Osteocyte (in vitro differentiated cells): ENCODE results near the gene TBX15. TPM values are rescaled to one million over a fixed set of nuclear protein-coding genes. Genes with fewer than 3 reads are reported as not detected.

ENCODE experiments used
- DNase-seq: peaks from one replicate; pipeline ENCODE4 v3.0.0; 2021; ENCODE audit warnings: mixed read lengths; ENCODE audit not compliant: unreplicated experiment; ENCODE audit errors: extremely low spot score
- H3K27ac Mint-ChIP-seq: one replicate; pipeline ENCODE4 v1.8.0; 2021; ENCODE audit warnings: mild to moderate bottlenecking, mixed read lengths; ENCODE audit not compliant: unreplicated experiment
- H3K27me3 Mint-ChIP-seq: one replicate; pipeline ENCODE4 v1.8.0; 2021; ENCODE audit warnings: mixed read lengths; ENCODE audit not compliant: unreplicated experiment
- H3K36me3 Mint-ChIP-seq: one replicate; pipeline ENCODE4 v1.8.0; 2021; ENCODE audit warnings: mixed read lengths; ENCODE audit not compliant: unreplicated experiment
- H3K4me1 Mint-ChIP-seq: one replicate; pipeline ENCODE4 v1.8.0; 2021; ENCODE audit warnings: mixed read lengths; ENCODE audit not compliant: unreplicated experiment
- H3K4me3 Mint-ChIP-seq: one replicate; pipeline ENCODE4 v1.8.0; 2021; ENCODE audit warnings: mild to moderate bottlenecking, moderate library complexity, mixed read lengths; ENCODE audit not compliant: unreplicated experiment
- H3K9me3 Mint-ChIP-seq: one replicate; pipeline ENCODE4 v1.8.0; 2021; ENCODE audit warnings: mixed read lengths; ENCODE audit not compliant: unreplicated experiment
- total RNA-seq: library from RNA; stranded (reverse); gene quantifications from 2 replicates; pipeline ENCODE4 v1.2.1, GENCODE V29; 2021
- TF ChIP-seq, protein P1 (sequence below): fragments of 200-600 bp; sonication (generic); IDR thresholded peaks from 2 replicates; pipeline ENCODE4 v1.5.0; 2021; ENCODE audit warnings: antibody characterized with exemption, mild to moderate bottlenecking, moderate library complexity

TBX15 gene
- total RNA-seq, 1 donor from 2014 or later, result 4.3 TPM

DNA sequence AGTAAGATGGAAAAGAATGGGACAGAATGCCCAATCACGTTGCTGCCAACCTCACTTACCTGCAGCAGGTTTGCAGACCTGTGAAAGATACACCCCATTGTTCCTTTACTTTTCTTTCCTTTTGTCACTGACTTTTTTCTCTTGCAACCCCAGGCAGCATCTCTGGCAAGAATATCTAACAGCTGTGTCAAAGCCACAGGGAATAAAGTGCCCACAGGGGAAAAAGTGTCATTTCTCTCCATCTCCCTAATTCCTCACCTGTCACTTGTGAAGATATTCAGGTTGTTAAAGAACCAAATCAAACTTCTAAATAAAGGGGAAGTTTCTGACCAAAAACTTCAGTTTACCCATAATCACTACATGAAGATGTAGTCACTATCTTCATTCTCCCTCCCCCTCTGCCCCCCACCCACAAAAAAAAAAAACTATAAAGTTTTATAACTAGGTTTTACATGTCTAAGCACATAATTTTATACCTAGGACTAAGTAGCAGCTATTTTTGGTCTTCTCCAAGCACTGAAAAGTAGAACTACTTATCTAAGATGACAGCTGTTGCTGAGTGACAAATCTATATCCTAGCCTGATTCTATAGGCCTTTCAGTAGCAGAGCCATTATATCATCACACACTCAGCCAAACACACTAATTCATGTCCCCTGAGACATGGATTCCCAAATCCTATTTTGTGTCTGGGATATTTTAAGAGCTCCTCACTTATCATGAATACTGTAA, 54.9 kb downstream of the TBX15 start:
- Mint-ChIP-seq H3K27me3 (no peaks in the 10 kb centered on the region), H3K27ac (no peak overlapping the region), H3K4me3 (no peak overlapping the region), H3K9me3 (peaks cover 6% of the 10 kb centered on the region), H3K4me1 (no peaks in the 10 kb centered on the region), H3K36me3 (no peaks in the 10 kb centered on the region)
- TF ChIP-seq, protein P1, sequence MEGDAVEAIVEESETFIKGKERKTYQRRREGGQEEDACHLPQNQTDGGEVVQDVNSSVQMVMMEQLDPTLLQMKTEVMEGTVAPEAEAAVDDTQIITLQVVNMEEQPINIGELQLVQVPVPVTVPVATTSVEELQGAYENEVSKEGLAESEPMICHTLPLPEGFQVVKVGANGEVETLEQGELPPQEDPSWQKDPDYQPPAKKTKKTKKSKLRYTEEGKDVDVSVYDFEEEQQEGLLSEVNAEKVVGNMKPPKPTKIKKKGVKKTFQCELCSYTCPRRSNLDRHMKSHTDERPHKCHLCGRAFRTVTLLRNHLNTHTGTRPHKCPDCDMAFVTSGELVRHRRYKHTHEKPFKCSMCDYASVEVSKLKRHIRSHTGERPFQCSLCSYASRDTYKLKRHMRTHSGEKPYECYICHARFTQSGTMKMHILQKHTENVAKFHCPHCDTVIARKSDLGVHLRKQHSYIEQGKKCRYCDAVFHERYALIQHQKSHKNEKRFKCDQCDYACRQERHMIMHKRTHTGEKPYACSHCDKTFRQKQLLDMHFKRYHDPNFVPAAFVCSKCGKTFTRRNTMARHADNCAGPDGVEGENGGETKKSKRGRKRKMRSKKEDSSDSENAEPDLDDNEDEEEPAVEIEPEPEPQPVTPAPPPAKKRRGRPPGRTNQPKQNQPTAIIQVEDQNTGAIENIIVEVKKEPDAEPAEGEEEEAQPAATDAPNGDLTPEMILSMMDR, result no peak
- no peak for DNase-seq

DNA sequence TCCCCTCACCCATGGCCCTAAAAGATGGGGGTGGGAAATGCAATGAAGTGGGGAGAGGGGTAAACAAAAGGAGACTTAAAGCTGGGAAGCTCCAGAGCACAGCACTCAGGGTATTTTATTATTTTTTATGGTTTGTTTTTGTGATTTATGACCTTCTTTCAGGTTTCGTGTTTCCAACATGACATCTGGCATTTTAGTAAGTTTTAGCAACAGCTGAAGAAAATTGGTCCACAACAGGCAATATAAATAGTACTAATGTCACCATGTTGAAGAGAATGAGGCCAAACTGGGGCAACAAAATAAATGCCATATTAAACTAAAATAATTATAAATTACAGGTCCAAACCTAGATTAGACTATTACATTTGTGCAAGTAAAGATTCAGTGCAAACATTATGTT, 56.3 kb downstream of the TBX15 start:
- H3K27me3 Mint-ChIP-seq, result no peaks in the 10 kb centered on the region
- H3K9me3 Mint-ChIP-seq, result peaks cover 6% of the 10 kb centered on the region
- H3K4me1 Mint-ChIP-seq, result no peaks in the 10 kb centered on the region
- TF ChIP-seq, protein P1, result no peak
- H3K36me3 Mint-ChIP-seq, result no peaks in the 10 kb centered on the region
- no peak for DNase-seq
- no peak overlapping the region for H3K4me3 Mint-ChIP-seq
- H3K27ac Mint-ChIP-seq, result no peak overlapping the region

DNA sequence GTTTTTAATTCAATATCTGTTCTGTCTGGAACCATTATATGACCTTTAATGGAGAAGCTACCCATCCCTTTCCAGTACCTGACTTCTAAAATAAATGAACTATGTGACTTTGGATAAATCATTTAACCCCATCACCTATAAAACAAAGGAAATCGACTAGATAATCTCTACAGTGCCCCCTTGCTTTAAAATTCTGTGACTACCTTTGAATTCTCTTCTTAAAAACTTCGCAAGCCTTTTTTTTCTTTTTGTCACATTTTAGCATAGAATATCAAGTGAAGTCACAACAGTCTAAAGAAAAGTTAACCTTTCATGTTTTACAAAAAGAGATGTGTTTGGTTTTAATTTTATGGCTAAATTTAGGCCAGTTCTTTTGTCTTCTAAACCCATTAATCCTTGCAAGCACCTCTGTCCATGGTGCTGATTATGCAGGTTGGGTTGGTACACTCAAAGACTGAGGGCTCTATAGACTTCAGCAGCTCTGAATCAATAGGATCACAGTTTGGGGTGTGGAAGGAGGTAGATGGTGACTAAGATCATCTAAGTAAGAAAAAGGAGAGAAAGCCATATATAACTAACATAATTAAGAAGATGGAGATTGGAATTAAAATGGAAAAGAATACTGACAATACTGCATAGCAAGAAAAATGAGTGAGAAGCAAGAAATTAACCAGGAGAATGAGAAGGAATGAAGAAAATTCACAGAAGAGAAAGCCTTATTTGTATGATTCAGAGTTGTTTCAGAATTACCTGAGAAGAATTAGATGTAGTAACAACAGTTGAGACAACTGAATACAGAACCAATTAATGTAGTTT, 59.2 kb downstream of the TBX15 start:
- H3K4me3 Mint-ChIP-seq, result no peak overlapping the region
- TF ChIP-seq, protein P1, result no peak

DNA sequence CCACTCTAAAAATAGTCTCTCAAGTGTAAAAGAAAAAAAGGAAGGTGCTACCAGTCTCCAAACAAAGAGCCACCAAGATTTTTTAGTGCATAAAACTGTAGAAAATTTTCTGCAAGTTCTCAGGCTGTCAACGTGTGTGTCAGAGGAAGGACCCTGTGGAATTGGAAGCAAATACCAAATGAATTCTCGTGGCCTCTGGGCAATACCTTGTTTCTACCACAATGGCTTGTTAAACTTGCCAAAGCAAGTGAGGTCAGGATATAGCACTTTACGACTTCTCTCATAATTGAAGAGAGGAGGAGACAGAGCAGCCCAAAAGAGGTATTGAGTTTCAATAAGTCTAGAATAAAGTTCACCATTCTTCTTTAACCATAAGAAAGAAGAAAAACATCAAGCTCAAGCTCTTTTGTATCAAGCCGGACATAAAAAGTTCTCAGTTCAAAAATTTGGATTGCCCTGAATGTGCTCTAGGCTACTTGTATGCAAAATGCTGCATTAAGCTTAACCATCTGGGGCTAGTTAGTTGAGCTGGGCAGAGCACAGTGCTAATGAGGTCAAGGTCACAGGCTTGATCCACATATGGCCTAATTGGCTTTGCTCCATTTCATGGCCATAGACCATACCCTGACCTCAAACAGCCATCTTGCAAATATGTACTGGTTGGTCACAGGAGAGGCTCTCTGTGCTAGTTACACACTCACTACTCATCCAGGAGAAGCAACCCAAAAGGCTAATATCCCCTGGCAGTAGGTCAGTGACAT, 60.5 kb downstream of the TBX15 start:
- H3K9me3 Mint-ChIP-seq, result peaks cover 6% of the 10 kb centered on the region
- H3K36me3 Mint-ChIP-seq, result no peaks in the 10 kb centered on the region
- H3K27ac Mint-ChIP-seq, result no peak overlapping the region
- no peaks in the 10 kb centered on the region for H3K4me1 Mint-ChIP-seq
- no peaks in the 10 kb centered on the region for H3K27me3 Mint-ChIP-seq
- no peak for DNase-seq
- H3K4me3 Mint-ChIP-seq, result no peak overlapping the region
- TF ChIP-seq, protein P1, result no peak

More for the DNA sequence above, 59.2 kb downstream of the TBX15 start:
- no peaks in the 10 kb centered on the region for H3K27me3 Mint-ChIP-seq
- no peak for DNase-seq
- H3K27ac Mint-ChIP-seq, result no peak overlapping the region
- H3K4me1 Mint-ChIP-seq, result no peaks in the 10 kb centered on the region
- H3K36me3 Mint-ChIP-seq, result no peaks in the 10 kb centered on the region
- H3K9me3 Mint-ChIP-seq, result peaks cover 6% of the 10 kb centered on the region

DNA sequence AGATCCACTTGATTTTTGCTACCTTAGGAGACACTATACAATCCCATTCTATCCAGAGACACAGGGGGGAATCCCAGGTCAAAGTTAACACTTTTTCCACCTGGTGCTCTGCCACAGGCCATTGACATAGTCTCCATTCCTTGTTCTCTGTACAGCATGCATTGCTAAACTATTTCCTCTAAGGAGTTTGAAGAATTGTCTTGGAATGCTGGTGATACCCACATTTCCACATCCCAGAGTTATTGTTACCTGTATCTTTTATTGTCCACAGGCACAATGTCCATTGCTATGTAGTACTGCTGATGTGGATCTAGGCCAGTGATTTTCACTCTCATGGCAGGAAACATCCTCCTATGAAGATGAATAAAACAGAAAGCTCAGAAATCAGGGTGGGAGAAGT, 61.9 kb downstream of the TBX15 start:
- DNase-seq, result no peak
- H3K9me3 Mint-ChIP-seq, result peaks cover 6% of the 10 kb centered on the region
- H3K27ac Mint-ChIP-seq, result no peak overlapping the region

More for the DNA sequence above, 61.9 kb downstream of the TBX15 start:
- H3K4me3 Mint-ChIP-seq, result no peak overlapping the region
- TF ChIP-seq, protein P1, result no peak
- no peaks in the 10 kb centered on the region for H3K4me1 Mint-ChIP-seq
- H3K36me3 Mint-ChIP-seq, result no peaks in the 10 kb centered on the region
- H3K27me3 Mint-ChIP-seq, result no peaks in the 10 kb centered on the region
